GF-D8 (cell line): ENCODE results near the gene TET1.
A peak's percentile ranks its signal among the peaks of the same experiment; 100 is the strongest.
"Not testable (repeated sequence)": the region's sequence is repeated elsewhere in the genome, so short reads cannot be mapped to it uniquely, and the experiment has no call there.

Experiments used
- DNase-seq: peaks from one replicate; lab custom pipeline; 2025; lab: John Stamatoyannopoulos, UW

The TET1 gene

GRCh38 chr10:68560186-68560942 lies at the start of gene TET1:
TSS of gene TET1 (plus strand) at chr10:68560337. CDS start at chr10:68572339, 12,002 bp downstream.
- DNase-seq = no peak

DNA sequence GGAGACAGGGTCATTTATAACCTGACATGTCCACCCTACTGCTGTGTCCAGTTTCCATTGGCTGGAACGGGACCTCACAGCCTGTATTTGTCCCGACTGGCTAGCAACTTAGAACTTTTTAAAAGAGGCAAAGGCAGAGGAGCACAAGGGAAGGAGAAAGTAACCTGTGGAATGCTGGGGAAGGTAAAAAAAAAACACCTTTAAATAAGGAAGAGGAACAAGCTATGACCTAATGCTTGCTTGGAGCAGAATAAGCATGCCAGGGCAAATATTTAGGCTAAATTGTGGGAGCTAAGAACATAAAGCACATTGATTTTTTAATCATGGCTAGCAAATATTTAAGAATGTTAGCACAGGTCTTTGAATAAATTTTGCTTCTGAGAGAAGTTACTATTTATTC lies 43.9 kb upstream of the TET1 start:
- DNase-seq = not testable (repeated sequence)

DNA sequence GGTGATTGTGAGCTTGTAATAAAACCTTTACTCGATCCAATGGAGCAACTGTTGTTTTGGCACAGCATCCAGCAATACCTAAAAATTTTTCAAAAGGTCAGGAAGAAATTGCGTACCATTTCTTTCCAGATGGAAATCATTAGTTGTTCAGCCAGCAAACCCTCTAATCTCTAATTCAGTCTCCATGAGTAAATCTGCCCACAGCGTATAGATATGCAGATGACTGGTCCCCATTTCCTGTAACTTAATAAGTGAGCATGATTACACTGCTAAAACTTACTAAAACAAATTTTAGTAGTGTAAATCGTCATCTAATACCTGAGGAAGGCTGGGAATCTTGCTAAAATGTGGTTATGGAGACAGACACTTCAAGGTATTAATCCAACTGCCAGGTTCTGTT lies 43.4 kb upstream of the TET1 start:
- DNase-seq = no peak

GRCh38 chr10:68517188-68517587 lies 42.9 kb upstream of the TET1 start:
- DNase-seq = no peak

DNA sequence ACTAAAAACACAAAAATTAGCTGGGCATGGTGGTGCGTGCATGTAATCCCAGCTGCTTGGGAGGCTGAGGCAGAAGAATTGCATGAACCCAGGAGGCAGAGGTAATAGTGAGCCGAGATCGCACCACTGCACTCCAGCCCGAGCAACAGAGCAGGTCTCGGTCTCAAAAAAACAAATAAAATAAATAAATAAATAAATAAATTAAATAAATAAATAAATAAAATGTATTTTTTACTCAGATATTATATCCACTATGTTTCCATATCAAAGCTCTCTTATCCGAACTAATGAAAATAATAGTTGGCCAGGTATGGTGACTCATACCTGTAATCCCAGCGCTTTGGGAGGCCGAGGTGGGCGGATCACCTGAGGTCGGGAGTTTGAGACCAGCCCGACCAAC lies 41.5 kb upstream of the TET1 start:
- not testable (repeated sequence) for DNase-seq

DNA sequence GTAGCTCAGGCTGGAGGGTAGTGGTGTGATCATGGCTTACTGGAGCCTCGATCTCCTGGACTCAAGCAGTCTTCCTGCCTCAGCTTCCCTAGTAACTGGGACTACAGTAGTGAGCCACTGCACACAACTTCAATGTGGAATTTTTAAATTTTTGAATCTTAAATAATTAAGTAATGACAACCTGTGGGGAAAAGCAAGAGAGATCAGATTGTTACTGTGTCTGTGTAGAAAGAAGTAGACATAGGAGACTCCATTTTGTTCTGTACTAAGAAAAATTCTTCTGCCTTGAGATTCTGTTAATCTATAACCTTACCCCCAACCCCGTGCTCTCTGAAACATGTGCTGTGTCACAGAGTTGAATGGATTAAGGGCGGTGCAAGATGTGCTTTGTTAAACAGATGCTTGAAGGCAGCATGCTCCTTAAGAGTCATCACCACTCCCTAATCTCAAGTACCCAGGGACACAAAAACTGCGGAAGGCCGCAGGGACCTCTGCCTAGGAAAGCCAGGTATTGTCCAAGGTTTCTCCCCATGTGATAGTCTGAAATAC lies 34.6 kb upstream of the TET1 start:
- not testable (repeated sequence) for DNase-seq

- DNase-seq = no peak
Observed at GRCh38 chr10:68526634-68527307, 33.4 kb upstream of the TET1 start.

DNA sequence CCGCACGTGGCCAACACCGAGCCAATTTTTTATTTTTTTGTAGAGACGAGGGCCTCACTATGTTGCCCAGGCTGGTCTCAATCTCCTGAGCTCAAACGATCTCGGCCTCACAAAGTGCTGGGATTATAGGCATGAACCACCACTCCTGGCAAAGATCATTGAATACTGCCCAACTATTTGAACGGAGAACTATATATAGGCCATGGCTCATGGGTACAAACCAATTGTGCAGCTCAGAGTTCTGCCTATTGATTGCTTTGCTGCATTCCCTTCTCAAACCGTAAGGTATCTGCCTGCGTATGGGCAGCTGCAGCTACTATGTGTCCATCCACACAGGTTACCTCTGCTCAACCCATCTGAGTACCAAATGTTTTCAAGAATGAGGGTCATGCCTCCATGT lies 23.2 kb upstream of the TET1 start:
- no peak for DNase-seq

DNA sequence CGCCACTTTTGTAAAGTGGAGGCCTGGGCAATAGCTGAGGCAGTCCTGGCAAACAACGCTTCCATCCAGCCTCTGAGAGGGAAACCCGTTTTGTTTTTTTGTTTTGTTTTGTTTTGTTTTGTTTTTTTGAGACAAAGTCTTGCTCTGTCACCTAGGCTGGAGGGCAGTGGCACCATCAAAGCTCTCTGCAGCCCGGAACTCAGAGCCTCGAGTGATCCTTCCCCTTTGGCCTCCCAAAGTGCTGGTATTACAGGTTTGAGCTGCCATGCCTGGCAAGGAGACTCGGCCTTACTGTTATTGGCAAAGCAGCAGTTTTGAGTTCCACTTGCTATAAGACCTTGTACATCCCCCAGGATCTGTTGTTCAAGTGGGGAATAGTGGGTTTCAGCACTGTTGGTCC lies 22.3 kb upstream of the TET1 start:
- DNase-seq = no peak

- DNase-seq = no peak
Observed at GRCh38 chr10:68543004-68543918, 16.9 kb upstream of the TET1 start.

- DNase-seq = peak; percentile 44
Observed at GRCh38 chr10:68550747-68551411, 9.3 kb upstream of the TET1 start.

GRCh38 chr10:68553138-68553537 lies 7.0 kb upstream of the TET1 start:
- DNase-seq = no peak

DNA sequence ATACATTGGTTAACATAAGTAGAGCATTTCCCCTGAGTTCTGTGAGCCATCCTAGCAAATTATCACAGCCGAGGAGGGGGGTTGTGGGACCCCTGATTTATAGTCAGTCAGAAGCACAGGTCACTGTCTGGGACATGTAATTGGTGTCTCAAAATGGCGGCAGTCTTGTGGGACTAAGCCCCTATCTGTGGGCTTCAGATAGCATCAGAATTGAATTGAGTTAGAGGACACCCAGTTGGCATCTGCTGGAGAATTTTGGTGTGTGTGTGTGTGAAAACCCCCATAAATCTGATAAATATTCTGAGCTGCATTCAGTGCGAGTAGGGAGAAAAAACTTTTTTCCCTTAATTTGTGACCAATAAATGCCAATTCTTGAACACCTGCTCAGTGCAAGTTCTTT lies 6.5 kb upstream of the TET1 start:
- DNase-seq = no peak

- DNase-seq = no peak
Observed at GRCh38 chr10:68558478-68558877, 1.7 kb upstream of the TET1 start.

- no peak for DNase-seq
Observed at GRCh38 chr10:68559251-68559650, 886 bp upstream of the TET1 start.

DNA sequence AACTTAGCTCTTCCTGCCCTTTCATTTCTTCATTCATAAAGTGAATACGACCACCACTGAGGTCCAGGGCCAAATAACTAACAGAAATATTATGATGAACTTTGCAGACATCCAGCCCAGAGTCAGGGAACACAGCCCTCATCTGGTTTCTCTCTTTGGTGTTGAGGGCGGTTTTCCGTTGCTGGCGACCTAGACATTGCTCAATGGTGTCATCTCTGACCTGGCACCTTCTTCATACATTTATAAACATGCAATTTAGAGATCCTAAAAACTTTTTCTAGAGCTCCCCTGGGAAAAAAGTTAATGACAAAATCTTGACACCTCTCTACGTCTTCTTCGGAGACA lies 324 bp upstream of the TET1 start:
- no peak for DNase-seq

DNA sequence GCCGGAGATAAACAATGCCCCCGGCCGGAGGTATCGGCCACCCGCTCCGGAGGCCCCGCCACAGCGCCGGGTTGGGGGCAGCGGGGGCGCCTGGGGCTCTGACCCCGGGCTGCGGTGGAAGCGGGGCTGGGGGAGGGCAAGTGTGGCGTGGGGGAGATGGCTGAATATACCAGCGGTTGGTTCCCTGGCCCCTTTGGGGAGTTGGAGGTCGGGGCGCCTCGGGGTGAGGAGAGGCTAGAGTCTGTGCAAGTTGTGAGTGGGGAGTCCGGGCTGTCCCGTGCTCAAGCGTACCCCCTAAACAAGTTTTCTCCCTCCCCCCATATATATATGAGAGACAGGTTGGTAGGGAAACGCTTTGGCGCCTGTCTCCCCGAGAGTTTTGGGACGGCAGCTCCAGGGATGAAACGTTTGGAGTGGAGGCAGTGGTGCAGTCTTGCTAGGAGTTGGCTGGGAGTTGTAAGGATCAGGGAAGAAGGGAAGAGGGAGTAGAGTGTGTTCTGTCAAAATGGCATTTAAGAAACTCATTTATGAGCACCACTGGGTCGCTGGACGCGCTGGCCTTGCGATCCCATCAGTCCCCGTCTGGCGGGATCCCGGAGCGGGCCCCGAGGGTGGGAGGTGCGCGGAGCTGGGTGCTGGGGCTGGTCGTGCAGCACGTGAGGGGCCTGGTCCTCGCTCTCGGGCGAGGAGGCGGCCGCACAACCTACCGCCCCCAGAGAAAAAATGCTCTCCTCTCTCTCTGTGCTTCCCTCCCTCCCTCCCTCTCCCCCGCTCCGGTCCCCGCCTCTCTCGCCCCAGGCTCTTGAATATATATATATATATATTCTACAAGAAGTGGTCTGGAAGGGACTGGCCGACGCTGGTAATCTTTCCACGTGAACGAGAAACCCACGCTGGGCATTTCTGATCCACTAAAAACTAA lies 1.1 kb downstream of the TET1 start:
- no peak for DNase-seq

DNA sequence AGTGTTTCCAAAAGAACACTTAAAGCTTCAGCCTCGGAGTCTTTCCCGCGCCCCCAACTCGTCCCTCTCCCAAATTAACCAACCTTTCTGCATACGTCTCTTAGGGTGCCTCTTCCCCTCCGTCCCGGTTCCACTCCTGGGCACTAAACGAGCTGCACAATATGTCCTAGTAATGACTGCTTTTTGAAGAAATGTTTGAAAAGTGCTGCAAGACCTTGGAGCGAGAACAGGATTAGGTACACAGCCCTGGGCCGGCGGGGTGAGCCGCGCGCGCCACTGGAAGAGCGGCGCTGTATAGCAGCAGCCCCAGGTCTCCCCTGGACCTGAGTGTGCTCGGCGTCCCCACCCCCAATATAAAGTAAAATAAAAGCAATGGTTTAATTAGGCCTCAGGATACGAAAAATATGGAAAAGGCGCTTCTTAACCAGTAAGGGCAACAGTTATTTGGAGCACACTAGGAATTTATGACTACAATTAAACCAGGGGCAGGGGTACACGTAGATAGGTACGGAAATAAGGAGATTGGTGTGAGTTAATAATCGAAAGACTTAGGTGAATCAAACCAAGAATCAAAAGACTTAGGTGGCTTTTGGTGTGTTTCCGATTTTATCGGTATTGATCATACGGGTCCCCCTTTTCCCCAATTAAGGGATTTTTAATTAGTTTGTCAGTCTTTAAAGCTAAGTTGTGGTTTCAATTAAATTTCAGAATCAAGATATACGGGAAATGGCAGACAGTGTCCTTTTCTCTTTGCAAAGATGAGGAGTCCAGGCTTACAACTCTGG lies 1.9 kb downstream of the TET1 start:
- no peak for DNase-seq

GRCh38 chr10:68562661-68563570 lies 2.8 kb downstream of the TET1 start:
- no peak for DNase-seq
